GM13976 (cell line): ENCODE results near the gene ZAR1.

Experiments
- DNase-seq: peaks from one replicate; pipeline ENCODE4 v3.0.0; 2012; ENCODE audit warnings: low spot score
- in situ Hi-C: fragments of 300-500 bp; cut with MboI; formaldehyde crosslinking; loops from one replicate; pipeline ENCODE4 v1.12.0; 2022; ENCODE audit warnings: low sequenced_read_pairs, mixed read lengths, inconsistent platforms; ENCODE audit not compliant: unreplicated experiment
- TF ChIP-seq, protein P1 (sequence below): IDR thresholded peaks from 2 replicates; pipeline ENCODE4 v1.5.1; 2012; ENCODE audit warnings: borderline replicate concordance, mild to moderate bottlenecking; ENCODE audit not compliant: insufficient read depth; ENCODE audit errors: extremely low read depth, missing control alignments, control extremely low read depth

ZAR1 gene

DNA sequence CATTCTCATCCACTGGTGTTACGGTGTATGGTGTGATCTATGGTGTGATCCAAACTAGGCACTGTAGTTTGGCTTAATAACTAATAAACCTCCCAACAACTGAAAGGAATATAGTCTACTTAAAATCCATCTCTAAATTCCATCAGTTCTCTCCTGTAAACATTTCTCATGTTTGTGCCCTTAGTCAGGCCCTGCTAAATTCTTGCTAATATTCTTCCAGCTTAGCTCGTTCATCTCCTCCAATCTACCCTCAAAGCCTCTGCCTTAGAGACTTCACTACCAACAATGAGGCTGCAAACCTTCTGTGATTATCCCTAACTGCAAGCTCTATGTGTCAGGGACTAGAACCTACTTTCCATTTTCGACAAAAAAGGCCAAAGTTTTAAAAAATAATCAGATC is 28.1 kb downstream of the ZAR1 start:
- TF ChIP-seq, protein P1, sequence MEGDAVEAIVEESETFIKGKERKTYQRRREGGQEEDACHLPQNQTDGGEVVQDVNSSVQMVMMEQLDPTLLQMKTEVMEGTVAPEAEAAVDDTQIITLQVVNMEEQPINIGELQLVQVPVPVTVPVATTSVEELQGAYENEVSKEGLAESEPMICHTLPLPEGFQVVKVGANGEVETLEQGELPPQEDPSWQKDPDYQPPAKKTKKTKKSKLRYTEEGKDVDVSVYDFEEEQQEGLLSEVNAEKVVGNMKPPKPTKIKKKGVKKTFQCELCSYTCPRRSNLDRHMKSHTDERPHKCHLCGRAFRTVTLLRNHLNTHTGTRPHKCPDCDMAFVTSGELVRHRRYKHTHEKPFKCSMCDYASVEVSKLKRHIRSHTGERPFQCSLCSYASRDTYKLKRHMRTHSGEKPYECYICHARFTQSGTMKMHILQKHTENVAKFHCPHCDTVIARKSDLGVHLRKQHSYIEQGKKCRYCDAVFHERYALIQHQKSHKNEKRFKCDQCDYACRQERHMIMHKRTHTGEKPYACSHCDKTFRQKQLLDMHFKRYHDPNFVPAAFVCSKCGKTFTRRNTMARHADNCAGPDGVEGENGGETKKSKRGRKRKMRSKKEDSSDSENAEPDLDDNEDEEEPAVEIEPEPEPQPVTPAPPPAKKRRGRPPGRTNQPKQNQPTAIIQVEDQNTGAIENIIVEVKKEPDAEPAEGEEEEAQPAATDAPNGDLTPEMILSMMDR, result no peak
- in situ Hi-C loops, result no loop called here
- DNase-seq, result no peak

- DNase-seq, result no peak
- in situ Hi-C loops, result loop anchor here (25.0 kb wide), 2 partner anchors 214 to 389 kb away; partner anchors contain the start of gene TXK
- TF ChIP-seq, protein P1, result no peak
Observed at GRCh38 chr4:48526406-48526805, 36.4 kb downstream of the ZAR1 start.

- TF ChIP-seq, protein P1, result no peak
- in situ Hi-C loops, result loop anchor here (25.0 kb wide), 2 partner anchors 226 to 401 kb away; partner anchors contain the start of gene TXK
- DNase-seq, result no peak
Observed at GRCh38 chr4:48538358-48538757, 48.3 kb downstream of the ZAR1 start.

DNA sequence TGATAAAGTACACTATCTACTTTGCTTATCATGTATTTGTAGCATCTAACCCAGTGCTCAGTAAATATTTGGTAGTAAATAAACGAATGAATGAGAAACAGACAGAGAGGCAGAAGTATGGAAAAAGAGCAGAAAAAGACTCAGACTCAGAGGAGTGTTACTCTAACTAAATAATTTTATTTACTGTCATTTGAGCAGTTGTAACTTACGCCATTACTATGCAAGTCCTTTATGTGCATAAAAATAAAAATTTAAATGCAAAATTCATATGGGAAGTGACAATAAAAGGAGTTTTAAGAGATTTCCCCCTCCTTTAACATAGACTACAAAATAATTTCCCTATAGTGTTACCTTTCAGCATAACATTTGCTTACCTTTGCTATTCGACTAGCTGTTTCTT is 49.5 kb downstream of the ZAR1 start:
- TF ChIP-seq, protein P1, result no peak
- DNase-seq, result no peak
- in situ Hi-C loops, result loop anchor here (25.0 kb wide), 2 partner anchors 227 to 402 kb away; partner anchors contain the start of gene TXK

DNA sequence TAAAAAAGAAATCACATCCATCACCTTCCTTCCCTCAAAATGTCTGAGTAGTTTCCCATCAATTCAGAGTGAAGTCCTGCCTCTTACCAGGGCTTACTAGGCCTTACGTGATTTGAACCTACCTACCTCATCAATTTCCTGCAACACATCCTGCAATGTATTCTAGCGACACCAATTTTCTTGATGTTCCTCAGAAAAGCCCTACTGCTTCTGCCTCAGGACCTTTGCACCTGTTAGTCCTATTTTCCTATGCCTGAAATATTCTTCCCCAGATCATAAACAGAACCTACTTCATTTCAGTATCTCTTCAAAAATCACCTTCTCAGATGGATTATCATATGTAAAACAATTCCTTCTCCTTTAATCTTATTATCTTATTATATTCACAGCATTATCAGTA is 52.8 kb downstream of the ZAR1 start:
- TF ChIP-seq, protein P1, result no peak
- in situ Hi-C loops, result loop anchor here (25.0 kb wide), 2 partner anchors 231 to 406 kb away; partner anchors contain the start of gene TXK
- no peak for DNase-seq

DNA sequence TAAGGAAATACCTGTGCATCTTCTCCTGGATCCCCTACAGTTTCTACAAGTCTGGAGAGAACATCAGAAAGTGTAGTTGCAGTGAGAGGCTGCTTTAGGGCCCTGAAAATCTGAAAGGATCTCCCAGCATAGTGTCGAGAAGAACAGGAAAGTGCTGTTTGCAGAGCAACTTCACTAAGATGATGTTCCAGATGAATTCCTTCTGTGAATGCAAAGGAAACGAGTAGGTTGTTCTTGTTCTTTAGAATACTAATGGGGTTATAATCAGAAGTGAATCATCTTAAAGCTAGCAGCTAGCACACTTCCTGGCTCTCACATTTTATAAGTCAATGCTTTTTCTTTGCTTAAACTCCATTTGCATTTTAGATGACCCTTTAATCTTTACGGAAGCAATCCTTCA is 53.7 kb downstream of the ZAR1 start:
- in situ Hi-C loops, result loop anchor here (25.0 kb wide), 2 partner anchors 231 to 406 kb away; partner anchors contain the start of gene TXK
- DNase-seq, result no peak

More for the DNA sequence above, 53.7 kb downstream of the ZAR1 start:
- TF ChIP-seq, protein P1, result no peak
